Prostate gland (tissue), 2 donors: ENCODE measurements around the gene TIMMDC1.

ENCODE experiments used
- POLR2A ChIP-seq: fragments of 450-650 bp; IDR thresholded peaks from one replicate; pipeline ENCODE4 v1.6.1; 2016; ENCODE audit warnings: antibody characterized with exemption, mild to moderate bottlenecking
- TF ChIP-seq, protein P1 (sequence below), 4 experiments: fragments of 200-600 bp in 2 of 4; fragments of 450-650 bp in 2 of 4; sonication (generic) in 2 of 4; IDR thresholded peaks; 1 replicate in 3 of 4; 2 replicates in 1 of 4; pipeline ENCODE4 v1.5.1; 2016 to 2019; ENCODE audit warnings: antibody characterized with exemption in 4 of 4, mild to moderate bottlenecking in 2 of 4, moderate library complexity in 2 of 4

DNA sequence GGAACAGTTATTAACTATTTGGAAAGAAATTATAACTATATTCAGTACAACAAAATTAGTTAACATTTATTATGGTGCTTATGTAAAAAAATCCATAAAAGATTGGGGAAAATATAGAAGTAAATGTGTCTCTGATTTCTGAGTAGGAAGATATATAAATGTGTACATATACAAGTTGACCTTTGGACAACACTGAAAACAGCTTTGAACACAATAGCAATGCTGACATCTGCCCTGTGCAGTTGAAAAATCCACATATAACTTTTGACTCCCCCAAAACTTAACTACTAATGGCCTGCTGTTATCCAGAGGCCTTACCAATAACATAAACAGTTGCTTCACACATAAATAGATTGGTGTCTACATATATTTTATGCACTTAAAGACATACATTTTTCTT is 12.3 kb downstream of the TIMMDC1 start:
- TF ChIP-seq, protein P1, sequence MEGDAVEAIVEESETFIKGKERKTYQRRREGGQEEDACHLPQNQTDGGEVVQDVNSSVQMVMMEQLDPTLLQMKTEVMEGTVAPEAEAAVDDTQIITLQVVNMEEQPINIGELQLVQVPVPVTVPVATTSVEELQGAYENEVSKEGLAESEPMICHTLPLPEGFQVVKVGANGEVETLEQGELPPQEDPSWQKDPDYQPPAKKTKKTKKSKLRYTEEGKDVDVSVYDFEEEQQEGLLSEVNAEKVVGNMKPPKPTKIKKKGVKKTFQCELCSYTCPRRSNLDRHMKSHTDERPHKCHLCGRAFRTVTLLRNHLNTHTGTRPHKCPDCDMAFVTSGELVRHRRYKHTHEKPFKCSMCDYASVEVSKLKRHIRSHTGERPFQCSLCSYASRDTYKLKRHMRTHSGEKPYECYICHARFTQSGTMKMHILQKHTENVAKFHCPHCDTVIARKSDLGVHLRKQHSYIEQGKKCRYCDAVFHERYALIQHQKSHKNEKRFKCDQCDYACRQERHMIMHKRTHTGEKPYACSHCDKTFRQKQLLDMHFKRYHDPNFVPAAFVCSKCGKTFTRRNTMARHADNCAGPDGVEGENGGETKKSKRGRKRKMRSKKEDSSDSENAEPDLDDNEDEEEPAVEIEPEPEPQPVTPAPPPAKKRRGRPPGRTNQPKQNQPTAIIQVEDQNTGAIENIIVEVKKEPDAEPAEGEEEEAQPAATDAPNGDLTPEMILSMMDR (IDR thresholded peaks at IDR 0.05), result no peak
- no peak for TF ChIP-seq POLR2A
